HepG2 (cell line): ENCODE results near the gene TLE2. TPM values are rescaled to one million over a fixed set of nuclear protein-coding genes. Genes with fewer than 3 reads are reported as not detected.
A peak's percentile ranks its signal among the peaks of the same experiment; 100 is the strongest.

Experiments
- HNF4G ChIP-seq, 2 experiments: sonication (generic) in 1 of 2; formaldehyde crosslinking in 1 of 2; IDR thresholded peaks; 2 replicates each; pipeline versions ENCODE4 v1.4.0 to v1.6.1; 2011 to 2020; ENCODE audit warnings: borderline replicate concordance in 2 of 2, low read depth in 2 of 2, mild to moderate bottlenecking in 2 of 2, low read length in 1 of 2, missing genetic modification reagents in 1 of 2, moderate library complexity in 1 of 2
- MLX ChIP-seq: IDR thresholded peaks from 2 replicates; pipeline ENCODE4 v1.6.1; 2016
- RCOR2 ChIP-seq: IDR thresholded peaks from 2 replicates; pipeline ENCODE4 v1.6.1; 2016; ENCODE audit warnings: missing biosample characterization, missing genetic modification reagents
- REL ChIP-seq: sonication (generic); formaldehyde crosslinking; conservative IDR thresholded peaks from 2 replicates; pipeline ENCODE4 v1.8.0; 2022; ENCODE audit warnings: mild to moderate bottlenecking, missing genetic modification reagents, moderate library complexity
- TFDP1 ChIP-seq: IDR thresholded peaks from 2 replicates; pipeline ENCODE4 v1.6.1; 2016; ENCODE audit warnings: missing compliant biosample characterization, missing genetic modification reagents, borderline replicate concordance
- ZMYM3 ChIP-seq: sonication (generic); formaldehyde crosslinking; IDR thresholded peaks from 2 replicates; pipeline ENCODE4 v1.5.1; 2020; ENCODE audit warnings: mild to moderate bottlenecking, missing genetic modification reagents
- ZNF333 ChIP-seq: sonication (generic); formaldehyde crosslinking; IDR thresholded peaks from 2 replicates; pipeline ENCODE4 v1.4.0; 2020; ENCODE audit warnings: mild to moderate bottlenecking, missing genetic modification reagents, borderline replicate concordance
- ZNF839 ChIP-seq: sonication (generic); formaldehyde crosslinking; IDR thresholded peaks from 2 replicates; pipeline ENCODE4 v1.4.0; 2020; ENCODE audit warnings: missing genetic modification reagents, mild to moderate bottlenecking, borderline replicate concordance
- polyA plus RNA-seq, 8 experiments: library from polyadenylated mRNA; depleted of rRNA in 3 of 8; stranded (reverse) in 7 of 8; unstranded in 1 of 8; fragments of >200 nt; fragmentation: Illumina TruSeq in 4 of 8; extraction: Trizol in 4 of 8; gene quantifications; 2 replicates each; pipeline versions ENCODE4 v1.2.1 to v1.2.3, GENCODE V29; 2011 to 2016; ENCODE audit warnings: low read depth in 4 of 8, missing spikeins in 1 of 8, mixed read lengths in 1 of 8; ENCODE audit not compliant: insufficient read depth in 1 of 8
- total RNA-seq, 5 experiments: library from RNA; depleted of rRNA; stranded (reverse); fragments of >200 nt; fragmentation: Illumina TruSeq; extraction: Trizol; gene quantifications; 2 replicates each; pipeline ENCODE4 v1.2.3, GENCODE V29; 2016; ENCODE audit warnings: low read depth in 1 of 5
- TF ChIP-seq, protein P1 (sequence below): IDR thresholded peaks from 2 replicates; pipeline ENCODE4 v1.6.1; 2016; ENCODE audit warnings: mild to moderate bottlenecking, missing biosample characterization, missing genetic modification reagents

TLE2 gene
- total and polyA plus RNA-seq, 2 of the 13 experiments (the other 11 are each of a cell fraction or from before 2014, with no cell fraction given), result 0.07 to 0.81 TPM

DNA sequence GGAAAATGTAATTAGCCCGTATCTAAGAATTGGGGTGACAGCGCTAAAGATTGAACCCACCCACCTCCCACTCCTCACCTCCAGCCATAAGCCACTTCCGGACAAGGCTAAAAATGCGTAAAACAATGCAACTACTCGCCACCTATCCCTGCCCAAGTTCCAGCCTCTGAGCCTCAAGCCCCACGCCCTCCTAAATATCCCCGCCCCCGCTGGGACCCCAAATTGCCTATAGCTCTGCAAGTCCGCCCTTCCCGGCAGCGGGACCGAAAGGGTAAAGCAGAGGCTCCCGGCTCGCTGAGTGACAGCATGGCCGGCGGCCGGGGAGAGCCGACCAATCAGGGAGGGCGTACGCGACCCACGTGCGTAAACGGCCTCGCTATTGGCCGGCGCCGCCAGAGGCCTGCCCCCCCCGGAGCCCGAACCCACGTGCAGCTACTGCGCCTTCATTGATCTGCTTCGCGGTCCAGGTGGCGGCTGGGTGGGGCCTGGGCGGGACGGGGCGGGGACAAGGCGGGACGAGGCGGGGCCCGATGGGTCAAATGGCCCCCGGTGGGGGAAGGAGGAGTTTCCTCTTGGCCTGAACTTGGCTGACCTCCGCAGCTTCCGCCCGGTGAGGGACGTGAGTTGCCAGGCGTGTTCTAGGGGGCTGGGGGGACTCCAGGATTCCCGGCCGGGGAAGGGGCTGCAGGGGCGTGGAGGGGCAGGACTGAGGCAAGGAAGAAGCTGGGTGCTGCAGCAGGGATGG, 51.9 kb downstream of the TLE2 start, which contains the start of gene TLE6 (continued):
- TF ChIP-seq ZNF839 (CRISPR knock-in tag), result no peak
- peak; percentile 44; the same call in 1 of the 2 replicates for TF ChIP-seq ZMYM3
- TF ChIP-seq ZNF333 (CRISPR knock-in tag), result peak; percentile 48; the same call in 1 of the 2 replicates
- peak; percentile 65; the same call in 1 of the 2 replicates for TF ChIP-seq TFDP1 (CRISPR knock-in tag)
- TF ChIP-seq REL (CRISPR knock-in tag), result 0 out of 2 replicates have a peak, but pooled peaks have one; percentile 50
- TF ChIP-seq RCOR2 (CRISPR knock-in tag), result no peak
- TF ChIP-seq MLX (CRISPR knock-in tag), result peak; percentile 79
- peak; percentile 26; the same call in 1 of the 2 replicates for TF ChIP-seq HNF4G (IDR thresholded peaks at IDR 0.05; ENCODE audit: borderline replicate concordance, low read depth, low read length)
- TF ChIP-seq HNF4G (CRISPR knock-in tag; IDR thresholded peaks at IDR 0.05; ENCODE audit: borderline replicate concordance, low read depth), result no peak
- TF ChIP-seq, protein P1, sequence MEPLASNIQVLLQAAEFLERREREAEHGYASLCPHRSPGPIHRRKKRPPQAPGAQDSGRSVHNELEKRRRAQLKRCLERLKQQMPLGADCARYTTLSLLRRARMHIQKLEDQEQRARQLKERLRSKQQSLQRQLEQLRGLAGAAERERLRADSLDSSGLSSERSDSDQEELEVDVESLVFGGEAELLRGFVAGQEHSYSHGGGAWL (CRISPR knock-in tag), result peak; percentile 83; the same call in 1 of the 2 replicates
